ENCODE results near the gene CEPT1.

- no peak for TF ChIP-seq CTCF (conservative IDR thresholded peaks at IDR 0.05 in 1 of 2, IDR thresholded peaks at IDR 0.05 in 1 of 2; ENCODE audit: low read depth in 1 of 2, low read length in 2 of 2)
- no peak for TF ChIP-seq EZH2 (IDR thresholded peaks at IDR 0.05; ENCODE audit: low read length, missing control alignments)
Observed at GRCh38 chr1:111183308-111184069, 43.5 kb downstream of the CEPT1 start.

Data from fibroblast of lung (primary cell).